Activated CD8-positive, alpha-beta memory T cell treated with anti-CD3 and anti-CD28 coated beads, Interleukin-2, amount 50 U/mL, for 48 hours (primary cell): ENCODE measurements around the gene PCDH9.

Experiments used
- DNase-seq: peaks from one replicate; pipeline ENCODE4 v3.0.0-alpha.2; 2020

The PCDH9 gene

DNA sequence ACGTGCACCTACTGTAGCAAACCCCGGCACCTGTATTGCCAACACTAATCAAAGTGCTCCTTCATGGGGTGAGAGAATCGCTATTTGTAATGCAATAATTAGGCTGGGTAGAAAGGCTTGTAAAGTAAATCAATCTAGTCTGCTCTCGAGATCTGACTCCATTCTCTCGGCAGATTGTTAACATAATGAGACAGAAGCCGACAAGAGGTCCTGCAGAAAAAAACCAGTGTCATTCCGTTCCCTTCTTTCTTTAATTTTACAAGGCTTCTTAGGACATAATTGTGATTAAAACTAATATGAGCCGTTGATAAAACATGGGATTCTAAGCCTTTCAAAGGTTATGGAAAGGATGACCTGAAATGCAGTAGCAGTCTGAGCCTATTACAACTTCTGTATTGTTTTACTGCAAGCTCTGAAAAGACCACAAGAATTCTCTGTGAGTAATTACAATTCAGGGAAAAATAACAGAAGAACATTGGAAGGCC, 530.0 kb downstream of the PCDH9 start:
- no peak for DNase-seq

DNA sequence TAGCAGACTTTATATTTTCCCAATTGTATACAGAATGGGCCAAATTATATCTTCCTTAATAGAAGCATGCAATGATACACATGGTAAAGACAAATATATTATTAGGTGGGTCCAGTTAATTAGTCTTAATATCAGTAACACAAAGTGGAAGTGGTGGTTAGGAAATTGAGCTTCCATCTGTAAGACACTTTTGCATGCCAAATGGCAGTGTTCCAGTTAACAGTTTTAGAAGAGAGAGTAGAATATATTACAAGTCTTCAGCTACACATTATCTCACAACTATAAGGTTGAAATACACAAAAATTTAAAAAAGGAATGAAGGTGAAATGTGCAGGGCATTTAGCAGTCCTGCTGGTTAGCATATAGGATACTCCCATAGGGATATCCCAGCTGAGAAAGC, 536.5 kb downstream of the PCDH9 start:
- DNase-seq = no peak

DNA sequence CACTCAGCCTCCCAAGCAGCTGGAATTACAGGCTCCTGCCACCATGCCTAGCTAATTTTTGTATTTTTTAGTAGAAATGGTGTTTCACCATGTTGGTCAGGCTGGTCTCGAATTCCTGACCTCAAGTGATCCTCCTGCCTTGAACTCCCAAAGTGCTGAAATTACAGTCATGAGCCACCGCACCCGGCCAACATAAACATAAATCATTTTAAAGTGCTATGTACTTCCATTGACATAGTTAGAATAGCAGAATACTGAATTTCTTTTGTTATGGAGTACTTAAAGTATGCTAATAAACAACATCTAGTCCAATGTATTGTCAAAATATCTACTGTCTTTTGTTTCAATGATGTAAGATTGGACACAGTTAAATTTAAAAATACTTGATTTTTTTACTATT, 539.0 kb downstream of the PCDH9 start:
- no peak for DNase-seq

DNA sequence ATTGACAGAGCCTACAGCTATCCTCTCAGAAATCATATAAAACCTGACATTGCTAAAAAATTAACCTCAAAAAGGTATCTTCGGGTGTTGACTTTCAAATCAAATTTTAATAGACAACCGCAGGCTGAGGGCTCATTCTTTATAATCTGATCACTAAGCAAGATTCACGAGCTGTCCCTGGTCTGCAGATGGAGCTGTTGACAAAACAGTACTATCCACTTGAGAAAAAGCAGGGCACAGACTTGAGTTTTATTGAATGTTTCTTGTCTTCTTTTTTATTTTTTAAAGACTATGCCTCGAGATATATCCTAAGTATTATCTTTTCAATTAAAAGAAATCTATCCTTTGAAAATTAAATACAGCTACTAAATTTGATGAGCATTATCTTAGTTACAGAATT, 540.5 kb downstream of the PCDH9 start:
- DNase-seq = no peak

DNA sequence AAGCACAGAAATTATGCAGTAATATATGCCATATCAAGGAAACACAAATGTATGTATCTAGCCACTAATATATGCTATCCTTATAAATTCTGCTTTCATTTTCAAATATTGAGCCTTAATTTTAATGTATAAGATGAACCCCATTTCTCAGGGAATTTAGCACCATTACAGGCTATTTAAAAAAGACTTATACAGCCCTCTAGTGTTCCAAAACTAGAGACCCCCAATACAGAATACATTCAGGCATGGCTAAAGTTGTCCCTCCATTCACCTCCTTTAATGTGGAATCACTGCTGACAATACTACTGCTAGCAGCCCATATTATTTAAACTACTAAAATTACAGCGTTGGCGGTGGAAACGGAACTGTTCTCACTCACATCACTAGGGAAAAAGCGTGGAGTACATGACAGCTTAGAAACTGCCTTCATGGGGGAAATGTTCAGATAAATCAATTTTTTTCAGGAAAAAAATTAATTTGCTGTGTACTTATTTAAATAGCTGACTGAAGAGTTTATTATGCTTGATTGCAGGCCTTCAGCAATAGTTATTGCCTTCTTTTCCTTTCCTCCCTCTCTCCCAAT, 541.0 kb downstream of the PCDH9 start:
- no peak for DNase-seq

DNA sequence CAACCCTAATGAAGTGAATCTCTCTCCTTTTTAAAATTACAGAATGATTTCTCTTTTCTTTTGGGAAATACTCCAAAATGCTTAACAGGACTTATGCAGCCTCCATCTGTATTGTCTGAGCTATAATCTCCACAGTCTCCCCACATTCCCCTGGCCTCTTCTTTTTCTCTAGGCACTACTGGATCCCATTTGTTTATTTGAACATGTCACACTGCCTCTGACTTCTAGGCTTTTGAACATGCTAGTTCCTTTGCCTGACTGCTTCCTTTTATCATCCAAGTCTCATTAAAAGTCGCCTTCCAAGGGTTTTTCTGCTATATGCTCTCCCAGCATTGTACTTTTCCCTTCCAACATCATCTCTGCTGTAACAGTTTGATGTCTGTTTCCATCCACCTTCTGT, 548.7 kb downstream of the PCDH9 start:
- no peak for DNase-seq

DNA sequence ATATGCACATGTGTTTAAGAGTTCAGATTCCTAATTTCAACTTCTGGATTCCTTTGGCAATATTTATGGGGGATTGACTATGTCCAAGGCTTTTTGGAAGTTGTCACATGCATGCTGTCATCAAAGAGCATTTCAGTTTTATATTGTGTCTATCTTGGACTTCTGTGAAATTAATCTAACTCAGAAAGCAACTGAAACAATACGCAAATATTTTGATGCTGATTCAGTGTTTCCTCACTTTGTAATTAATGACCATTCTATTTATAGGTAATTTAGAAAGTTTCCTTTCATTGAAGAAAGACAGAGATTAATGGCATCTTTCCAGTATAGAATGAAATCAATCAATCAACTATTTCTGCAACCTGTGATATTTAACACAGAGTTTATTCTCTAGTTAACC, 550.1 kb downstream of the PCDH9 start:
- no peak for DNase-seq

DNA sequence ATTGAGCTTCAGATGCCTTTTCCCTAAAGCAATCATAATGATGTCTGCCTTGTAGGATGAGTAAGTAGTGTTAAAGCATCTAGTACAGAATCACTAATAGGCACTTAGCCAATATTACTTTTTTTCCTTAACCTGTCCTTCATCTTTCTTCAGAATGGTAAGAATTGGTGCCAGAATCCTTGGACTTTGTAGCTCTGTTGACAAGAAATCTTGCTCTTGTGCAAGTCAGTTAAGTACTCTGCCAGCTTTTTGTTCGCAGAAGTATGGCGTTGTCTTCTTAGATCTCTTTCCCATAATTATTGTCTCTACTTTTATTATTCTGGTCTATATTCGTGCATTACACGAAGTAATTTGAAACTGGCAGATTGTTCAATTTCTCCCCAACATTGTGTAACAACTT, 554.5 kb downstream of the PCDH9 start:
- no peak for DNase-seq

DNA sequence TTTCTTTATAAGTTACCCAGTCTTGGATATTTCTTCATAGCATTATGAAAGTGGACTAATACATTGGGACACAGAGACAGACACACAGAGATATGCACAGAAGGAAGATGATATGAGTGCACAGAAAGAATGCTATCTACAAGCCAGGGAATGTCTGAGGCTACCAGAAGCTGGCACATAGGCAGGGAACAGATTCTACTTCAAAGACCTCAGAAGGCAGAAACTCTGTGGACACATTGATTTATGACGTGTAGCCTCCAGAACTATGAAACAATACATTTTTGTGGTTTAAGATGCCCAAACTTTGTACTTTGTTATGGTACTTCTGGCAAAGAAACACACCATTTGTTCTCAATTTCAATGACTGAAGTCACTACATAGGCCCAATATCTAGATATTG, 556.7 kb downstream of the PCDH9 start:
- DNase-seq = no peak

DNA sequence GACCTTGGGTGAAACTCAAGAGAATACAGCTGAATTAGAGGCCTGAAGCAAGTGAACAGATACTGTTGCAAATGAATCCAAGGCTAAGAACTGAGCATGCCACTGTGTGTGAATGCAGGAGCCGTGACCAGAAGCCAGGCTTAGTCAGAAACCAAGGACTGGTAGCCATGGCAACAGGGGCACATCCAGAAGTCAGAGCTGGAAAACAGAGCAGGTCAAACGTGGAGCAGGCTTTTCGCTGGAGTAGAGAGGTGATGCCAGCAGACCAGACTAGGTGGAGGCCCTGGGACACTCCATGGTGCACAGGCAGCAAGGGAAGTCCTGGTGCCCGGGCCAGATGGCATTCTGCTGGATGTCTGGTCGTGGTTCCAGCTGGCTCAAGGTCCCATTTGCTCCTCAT, 564.1 kb downstream of the PCDH9 start:
- no peak for DNase-seq

DNA sequence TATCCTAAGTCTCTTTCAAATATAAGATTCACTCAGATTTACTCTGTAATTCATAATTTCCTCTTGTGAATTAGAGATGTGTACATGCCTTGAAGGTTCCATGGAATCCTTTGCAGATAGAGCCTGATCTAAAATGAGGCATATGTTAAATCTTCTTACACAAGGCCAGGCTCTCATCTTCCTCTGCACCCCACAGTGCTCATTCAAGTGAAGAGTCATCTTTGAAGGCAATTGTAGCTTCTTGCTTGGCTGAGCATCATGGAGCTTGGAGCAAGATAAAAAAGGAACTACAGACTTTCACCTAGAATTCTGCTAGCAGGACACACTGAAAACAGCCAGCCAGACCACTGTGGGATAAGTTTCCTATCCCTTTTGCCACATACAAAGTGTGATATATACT, 566.4 kb downstream of the PCDH9 start:
- no peak for DNase-seq

DNA sequence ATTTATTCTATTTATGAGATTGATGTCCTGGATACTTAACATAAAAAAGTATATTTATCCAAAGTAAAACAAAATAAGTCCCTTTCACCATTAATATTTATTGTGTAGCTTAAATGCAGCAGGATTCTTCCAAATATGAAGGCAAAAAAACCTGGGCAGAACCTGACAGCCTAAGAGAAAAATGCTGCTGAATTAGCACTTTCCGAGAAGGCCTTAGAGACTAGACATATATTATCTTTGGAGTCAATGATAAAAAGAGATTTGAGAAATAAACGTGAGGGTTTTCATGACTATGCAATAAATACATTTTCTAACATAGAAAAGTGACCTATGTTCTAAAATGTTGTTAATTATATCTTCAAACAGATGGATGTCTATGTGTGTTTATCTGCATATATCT, 566.9 kb downstream of the PCDH9 start:
- DNase-seq = no peak

DNA sequence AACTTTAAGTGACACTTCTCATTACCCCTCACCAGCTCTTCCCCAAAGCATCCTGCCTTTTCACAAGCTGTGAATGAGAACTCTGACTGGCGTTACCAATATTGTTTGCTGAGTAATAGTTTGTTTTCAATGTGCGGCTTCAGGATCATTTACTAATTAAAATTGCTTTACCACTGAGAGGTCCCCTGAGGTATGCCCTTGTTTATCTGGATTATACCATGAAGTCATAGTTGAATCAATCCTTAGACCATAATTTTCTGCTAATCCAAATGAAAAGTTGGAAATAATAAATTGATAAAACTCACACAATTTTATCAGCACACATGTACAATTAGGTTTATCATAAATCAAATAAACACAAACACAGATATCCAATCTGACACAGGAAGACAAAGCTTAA, 568.8 kb downstream of the PCDH9 start:
- DNase-seq = no peak

DNA sequence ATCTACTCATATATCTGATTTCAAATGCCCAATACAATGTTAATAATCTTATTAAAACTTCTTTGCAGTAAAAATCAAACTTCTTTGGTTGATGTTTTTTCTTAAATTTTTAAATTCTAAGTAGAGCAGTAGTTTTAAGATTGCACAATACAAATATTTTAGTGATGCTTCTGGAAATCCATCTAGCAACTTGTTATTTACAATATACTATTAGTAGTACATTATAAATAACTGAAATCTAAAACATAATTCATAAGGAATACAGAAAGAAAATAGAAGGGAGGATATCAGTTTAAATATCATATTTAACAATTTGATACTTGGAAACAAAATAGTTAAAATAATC, 569.7 kb downstream of the PCDH9 start:
- DNase-seq = no peak

DNA sequence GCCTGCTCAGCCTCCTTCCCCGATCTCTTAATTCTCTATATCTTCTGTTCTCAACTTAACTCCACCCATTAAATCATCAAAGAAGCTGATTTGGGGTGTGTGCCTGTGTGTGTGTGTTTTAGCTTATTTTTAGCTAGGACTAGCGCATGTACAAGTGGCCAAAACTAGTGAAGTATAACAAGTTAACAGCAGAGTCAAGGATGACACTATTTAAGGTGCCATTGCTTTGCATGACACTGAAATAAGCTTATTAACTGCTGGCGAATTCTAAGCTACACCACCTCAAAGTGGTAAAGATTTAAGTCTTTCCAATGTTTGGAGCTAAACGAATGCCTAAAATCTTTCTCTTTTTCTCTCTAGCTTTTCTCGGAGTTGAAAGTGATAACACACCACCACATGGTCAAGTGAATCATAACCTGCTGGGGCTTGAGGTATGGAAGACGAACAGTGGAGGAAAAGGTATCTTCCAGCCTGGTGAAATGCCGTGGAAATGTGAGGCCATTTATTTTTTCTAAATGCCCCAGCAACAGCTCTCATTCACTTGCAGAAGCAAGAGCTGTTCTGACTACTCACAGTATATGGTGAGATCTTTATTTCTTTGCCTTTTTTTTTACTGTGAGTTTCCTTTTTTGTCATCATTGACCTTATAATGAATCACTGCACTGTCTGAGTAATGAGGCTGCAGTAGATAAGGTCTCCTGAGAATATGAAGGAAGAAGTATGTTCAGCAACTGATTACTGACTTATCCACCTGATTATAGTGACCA, 570.3 kb downstream of the PCDH9 start:
- DNase-seq = no peak

DNA sequence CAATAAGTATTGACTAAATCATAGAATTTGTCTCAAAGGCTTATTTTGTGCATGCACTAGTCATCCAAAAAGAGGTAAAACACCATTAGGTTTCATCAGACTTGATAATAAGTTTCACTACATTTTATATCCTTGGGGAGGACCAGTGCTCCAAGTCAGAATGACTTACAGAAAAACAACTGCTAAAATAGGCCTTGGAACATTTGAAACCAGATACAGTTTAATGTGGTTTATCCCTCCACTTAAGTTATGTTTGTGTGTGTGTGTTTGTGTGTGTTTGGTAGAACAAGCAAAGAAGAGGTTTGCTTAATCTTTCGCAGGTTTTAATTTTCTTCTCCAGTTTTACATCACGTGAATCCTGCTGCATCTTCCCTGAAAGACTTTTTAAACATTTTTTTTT, 570.9 kb downstream of the PCDH9 start:
- no peak for DNase-seq

DNA sequence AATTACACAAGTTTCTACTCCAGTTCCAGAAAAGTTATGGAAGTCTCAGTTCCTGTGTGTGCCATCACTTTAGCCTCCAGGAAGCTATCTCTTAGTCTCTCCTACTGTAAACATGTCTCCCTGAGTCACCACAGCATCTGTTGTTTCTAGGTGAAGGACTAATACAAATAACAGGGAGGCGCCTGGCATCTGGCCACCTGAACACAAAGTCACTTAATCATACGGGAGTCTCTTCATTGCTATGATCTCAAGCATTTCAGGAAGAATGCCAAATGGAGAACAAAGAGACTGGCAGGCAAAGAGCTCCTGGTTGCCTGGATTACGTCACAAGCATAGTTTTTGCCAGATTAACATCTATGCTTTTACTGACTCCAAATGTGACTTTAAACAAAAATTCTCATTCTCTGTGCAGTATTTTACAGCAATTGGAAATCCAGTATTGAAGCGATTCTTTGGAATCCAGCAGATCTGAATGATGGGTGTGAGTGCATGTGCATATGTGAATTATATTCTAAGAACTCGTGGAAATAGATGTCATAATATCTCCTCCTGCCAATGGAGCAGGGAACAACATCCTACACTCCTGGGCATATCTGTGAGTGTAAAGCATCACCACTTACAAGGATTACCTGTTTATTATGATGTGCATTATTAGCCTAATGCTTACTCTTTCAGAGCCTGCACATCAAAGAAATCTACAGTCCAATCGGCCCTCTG, 572.8 kb downstream of the PCDH9 start:
- DNase-seq = no peak

DNA sequence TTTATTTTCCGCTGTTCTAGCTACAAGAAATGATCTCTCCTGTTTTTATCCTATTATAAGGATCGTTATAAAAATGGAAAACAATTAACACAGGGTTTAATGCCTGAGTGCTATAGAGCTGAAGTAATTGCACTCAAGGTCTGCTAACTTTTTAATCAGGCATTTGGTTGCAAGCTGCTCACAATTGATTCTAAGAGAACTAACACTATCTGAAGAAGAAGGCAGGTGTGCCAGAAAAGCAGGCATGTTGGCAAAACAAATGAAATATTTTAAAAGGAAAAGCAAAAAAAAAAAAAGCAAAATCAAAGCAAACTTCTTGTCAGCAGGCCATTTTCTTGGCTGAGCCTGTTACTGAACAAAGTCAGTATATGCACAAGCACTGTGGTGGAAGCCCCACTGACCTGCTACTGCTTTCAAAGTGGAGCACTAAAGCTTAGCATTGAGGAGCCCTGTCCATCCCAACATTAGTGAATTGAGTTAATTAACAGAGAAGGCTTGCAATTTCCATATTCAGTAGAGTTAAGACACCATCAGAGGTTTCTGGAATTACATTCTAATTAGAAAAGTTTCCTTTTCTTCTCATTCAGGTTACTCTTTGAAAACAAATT, 574.2 kb downstream of the PCDH9 start:
- DNase-seq = no peak

DNA sequence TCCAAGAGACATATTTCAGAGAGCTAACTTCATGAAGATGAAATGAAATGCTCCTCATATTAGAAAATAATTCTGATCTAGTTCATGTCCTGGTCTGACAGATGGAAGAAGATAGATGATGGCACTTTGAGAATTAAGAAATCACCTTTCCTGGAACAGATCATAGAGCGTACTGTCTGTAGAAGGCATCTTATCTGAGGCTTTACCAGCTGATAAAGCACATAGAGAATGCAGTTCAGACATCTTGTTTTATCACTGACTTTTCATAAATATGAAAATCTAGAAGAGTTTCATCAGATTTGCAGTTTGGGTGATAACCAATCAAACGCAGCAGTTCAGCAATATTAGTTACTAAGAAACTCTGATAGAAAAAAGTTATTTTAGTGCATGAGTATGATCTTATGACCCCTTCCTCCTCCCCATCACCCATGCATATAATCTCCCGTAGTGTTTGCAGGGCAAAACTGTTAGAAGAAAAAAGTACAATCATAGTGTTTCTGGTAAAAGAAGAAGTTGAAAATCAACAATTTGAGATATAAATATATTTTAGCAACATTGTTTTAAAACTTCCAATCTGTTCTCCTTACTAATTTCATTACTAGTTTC, 585.2 kb downstream of the PCDH9 start:
- DNase-seq = no peak

DNA sequence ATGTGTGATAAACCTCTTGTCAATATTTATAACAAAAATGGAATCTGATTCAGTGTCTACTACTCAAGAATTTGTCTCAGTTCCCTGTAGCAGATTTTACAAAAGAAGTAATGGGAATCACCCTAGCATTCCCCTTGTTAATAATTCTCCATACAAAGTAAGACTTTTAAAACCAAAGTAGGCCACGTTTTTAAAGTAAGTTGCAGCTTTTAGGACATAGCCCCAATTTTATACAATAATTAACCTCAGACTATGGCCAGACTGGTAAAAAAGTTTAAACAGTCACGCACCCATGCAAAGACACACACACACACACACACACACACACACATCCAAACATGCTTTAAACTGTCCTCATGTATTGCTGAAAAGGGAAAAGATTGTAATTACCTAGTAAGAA, 589.9 kb downstream of the PCDH9 start:
- no peak for DNase-seq

DNA sequence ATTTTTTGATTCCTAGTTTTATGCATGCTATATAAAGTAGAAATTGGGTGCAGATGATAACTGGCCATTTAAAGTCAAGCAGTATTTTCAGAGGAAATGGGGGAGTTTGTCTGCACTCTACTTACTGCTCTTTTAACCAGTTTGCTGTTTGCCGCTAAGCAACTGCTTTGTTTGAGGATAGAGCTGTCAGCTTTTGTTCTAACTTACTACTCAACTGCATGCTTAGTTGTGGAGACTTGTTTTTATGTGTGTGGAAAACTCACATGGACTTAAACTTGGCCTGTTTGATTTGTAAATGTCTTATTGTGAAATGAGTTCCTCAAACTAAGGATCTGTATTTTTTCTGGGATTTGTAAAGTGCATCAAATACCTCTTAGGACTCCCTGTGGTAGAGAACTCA, 591.1 kb downstream of the PCDH9 start:
- no peak for DNase-seq

DNA sequence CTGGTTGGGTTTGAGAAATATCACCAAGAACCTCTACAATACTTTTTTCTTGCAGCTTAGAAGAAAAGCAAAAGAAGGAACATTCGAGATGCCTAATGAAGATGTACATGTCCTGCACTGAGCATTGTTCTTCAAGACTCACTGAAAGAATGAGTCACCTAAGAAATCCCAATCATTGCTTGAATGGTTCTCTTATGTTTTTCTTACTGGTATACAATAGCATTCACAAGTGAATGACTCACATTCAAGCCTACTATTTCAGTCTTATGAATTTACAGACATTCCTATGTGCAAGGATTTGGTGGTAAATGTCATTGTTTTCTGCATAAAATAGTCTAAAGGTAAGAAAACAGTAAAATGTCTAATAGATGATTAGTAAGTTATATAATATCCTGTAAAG, 594.6 kb downstream of the PCDH9 start:
- no peak for DNase-seq

DNA sequence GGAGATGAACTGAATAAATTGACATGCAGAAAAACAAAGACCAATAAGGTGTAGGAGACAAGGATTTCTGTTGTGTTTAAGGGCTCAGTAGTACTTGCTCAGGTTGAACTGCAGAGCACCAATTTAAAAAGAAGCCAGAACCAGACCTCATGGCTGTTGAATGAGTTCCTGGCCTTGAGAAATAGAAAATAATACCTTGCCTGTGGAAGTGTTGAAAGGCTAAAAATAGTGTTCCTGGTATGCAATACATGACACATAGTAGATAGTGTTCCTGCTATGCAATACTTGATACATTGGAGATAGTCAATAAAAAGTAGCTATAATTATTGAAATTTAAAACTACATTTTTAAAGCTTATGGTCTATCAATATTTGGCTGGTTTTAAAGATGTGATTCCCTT, 595.8 kb downstream of the PCDH9 start:
- no peak for DNase-seq

DNA sequence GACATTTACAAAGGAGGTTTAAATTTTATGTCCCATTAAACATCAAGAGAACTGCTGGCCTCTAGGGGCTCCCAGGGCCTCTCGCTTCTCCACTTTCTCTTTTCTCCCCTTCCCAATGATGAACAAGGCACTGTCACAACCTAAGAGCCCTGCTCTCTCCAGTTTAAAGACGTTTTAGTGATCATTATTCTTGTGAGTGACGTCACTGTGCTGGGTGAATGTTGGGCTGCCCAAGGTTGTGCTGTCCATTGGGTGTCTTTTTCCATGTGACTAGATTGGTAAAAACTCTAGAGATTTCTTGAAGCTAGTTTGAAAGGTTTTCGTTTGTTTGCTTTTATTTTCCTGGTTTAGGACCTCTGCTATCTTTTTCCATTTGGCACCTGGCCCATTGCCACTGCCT, 602.6 kb downstream of the PCDH9 start:
- DNase-seq = no peak
